ENCODE measurements around the gene PTPRG. TPM values are rescaled to one million over a fixed set of nuclear protein-coding genes. Genes with fewer than 3 reads are reported as not detected.
A peak's percentile ranks its signal among the peaks of the same experiment; 100 is the strongest.

Gene PTPRG
- total and polyA plus RNA-seq, 2 donors, result 22.7 to 95.3 TPM

DNA sequence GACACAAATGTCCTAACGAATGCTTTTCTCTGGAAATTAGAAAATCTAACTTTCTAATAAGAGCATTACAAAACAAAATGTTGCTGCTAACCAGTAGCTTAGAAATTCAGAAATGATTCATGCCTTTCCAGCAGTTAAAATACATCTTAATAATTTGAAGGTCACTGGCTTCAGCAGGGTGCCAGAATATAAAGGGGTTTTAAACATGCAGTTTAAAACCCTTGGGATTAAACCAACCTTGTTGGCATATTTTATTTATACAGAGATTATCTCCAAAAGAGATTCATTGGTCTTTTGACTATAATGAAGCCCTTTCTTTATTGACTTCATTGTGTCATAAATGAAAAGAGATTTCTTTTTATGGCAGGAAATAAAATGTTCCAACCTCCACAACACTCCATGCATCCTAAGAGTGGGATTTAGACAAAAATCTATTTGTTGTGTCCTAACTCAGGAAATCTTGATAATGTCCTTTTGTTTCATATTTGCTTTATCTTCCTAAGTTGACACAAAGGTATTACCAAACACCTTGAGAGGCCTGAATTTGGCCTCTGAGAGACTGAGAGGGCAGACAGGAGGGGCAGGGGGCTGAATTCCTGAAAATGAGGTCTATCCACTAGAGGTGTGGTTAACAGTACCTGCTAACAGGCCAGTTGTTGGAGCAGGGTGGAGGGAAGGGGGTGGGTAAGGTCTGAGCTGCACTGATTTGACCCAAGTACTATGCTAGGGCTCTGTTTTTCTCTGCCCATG lies 687.5 kb downstream of the PTPRG start:
- no peak overlapping the region for H3K27ac ChIP-seq (ENCODE audit: low read depth)
- DNase-seq (ENCODE audit: extremely low spot score), result no peak
- no peaks in the 10 kb centered on the region for H3K36me3 ChIP-seq (ENCODE audit: insufficient read depth)
- 93% methylated on average over 1 of the region's 1 CpG for WGBS
- no peaks in the 10 kb centered on the region for H3K4me1 ChIP-seq (ENCODE audit: insufficient read depth)
- no peak overlapping the region for H3K4me3 ChIP-seq (ENCODE audit: low read depth, low read length)

DNA sequence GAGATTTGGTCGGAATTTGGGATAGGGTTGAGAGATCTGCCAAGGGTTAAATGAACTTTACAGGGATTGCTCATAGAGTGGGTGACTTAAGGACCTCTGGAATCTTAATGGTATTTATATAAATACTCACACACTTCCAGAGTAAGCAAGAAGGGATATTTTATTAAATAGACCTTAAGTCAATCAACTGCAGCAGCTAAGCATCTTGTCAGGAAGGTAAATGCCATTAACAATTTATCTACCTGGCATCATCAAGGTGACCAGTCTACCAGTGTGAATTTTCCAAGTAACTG lies 688.1 kb downstream of the PTPRG start:
- H3K27ac ChIP-seq (ENCODE audit: low read depth), result no peak overlapping the region
- no peak for DNase-seq (ENCODE audit: extremely low spot score)
- WGBS, result 79% methylated on average over 1 of the region's 1 CpG
- H3K4me3 ChIP-seq (ENCODE audit: low read depth, low read length), result no peak overlapping the region
- no peaks in the 10 kb centered on the region for H3K4me1 ChIP-seq (ENCODE audit: insufficient read depth)
- no peaks in the 10 kb centered on the region for H3K36me3 ChIP-seq (ENCODE audit: insufficient read depth)

DNA sequence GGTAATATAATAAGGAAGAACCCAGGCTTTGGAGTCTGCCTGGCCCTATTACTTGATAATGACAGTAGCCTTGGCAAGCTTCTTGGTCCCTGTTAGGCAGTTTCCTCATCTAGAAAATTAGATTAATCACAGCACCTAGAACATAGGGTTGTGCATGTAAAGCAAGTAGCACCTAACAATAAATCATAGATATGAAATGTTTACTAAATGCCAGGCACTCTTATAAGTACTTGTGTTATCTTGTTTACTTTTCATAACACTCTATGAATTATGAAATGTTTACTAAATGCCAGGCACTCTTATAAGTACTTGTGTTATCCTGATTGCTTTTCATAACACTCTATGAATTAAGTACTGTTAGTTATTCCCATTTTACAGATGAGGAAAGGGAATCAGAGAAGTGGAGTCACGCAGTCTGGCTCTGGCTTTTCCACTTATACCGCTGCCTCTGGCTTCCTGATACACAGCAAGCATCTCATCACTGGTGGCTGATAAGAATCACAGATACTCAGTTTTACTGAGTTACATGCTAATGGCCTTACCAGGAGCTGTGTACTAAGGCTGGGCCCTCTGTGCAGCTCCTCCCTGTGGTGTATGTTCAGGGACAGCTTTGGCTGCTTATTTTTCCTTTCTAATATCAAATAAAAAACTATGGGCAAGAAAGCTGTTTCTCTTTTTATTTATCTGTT lies 688.6 kb downstream of the PTPRG start:
- no peak overlapping the region for H3K27ac ChIP-seq (ENCODE audit: low read depth)
- 97% methylated on average over 2 of the region's 2 CpGs for WGBS
- DNase-seq (ENCODE audit: extremely low spot score), result no peak
- no peak overlapping the region for H3K4me3 ChIP-seq (ENCODE audit: low read depth, low read length)
- H3K4me1 ChIP-seq (ENCODE audit: insufficient read depth), result no peaks in the 10 kb centered on the region
- no peaks in the 10 kb centered on the region for H3K36me3 ChIP-seq (ENCODE audit: insufficient read depth)

DNA sequence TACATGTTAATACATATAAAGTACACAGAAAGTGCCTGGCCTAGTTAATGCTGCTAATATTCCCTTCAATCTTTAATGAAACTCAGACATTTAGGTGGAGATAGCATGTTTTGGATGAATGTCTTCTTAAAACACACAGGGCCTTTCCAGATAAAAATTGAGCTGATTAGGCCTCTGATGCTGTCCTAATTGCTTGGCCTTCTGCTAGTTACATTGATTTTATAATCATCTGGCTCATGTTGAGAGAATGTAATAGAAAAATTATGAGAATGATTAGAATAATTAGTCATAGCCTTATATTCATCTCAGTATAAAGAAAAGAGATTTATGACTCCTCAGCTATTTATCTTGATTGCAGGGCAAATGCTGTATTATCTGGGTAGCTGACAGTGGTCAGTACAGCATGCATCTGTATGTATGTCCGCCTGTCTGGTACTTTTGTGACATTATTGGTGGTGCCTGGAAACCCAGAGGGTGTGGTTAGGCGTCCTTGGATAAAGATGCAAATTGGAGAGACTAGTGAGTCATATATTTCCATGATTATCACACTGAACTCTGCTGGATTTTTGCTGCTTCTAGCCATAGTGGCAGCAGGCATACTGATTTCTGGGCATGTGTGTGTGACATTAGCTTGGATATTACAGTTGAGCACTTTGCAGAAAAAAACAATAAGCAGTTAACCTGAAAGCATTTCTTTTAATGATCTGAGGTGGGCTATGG lies 691.2 kb downstream of the PTPRG start:
- no peak for DNase-seq (ENCODE audit: extremely low spot score)
- Histone ChIP-seq H3K4me1 (ENCODE audit: insufficient read depth) (no peaks in the 10 kb centered on the region), H3K4me3 (ENCODE audit: low read depth, low read length) (no peak overlapping the region), H3K36me3 (ENCODE audit: insufficient read depth) (peaks cover 1% of the 10 kb centered on the region), H3K27ac (ENCODE audit: low read depth) (no peak overlapping the region)
- 72% methylated on average over 2 of the region's 2 CpGs for WGBS

DNA sequence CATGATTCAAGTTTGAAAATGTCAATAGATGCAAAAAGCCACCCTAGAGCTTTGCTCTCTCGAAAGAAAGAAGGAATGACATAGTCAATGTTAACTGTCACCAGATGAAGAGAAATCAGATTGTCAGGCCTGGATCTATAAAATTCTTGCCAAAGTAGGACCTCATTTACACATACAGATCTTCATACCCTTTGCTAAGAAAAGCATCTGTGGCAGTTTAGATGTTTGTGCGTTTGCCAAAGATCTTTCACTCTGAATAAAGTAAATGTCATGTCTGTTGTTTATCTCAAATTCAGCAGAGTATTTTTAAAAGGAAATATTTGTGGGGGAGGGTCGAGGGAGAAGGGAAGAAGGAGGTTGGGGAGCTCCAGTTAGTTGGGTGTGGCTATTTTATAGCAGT lies 692.6 kb downstream of the PTPRG start:
- Histone ChIP-seq H3K27ac (ENCODE audit: low read depth) (no peak overlapping the region), H3K36me3 (ENCODE audit: insufficient read depth) (peaks cover 1% of the 10 kb centered on the region), H3K4me3 (ENCODE audit: low read depth, low read length) (no peak overlapping the region), H3K4me1 (ENCODE audit: insufficient read depth) (no peaks in the 10 kb centered on the region)
- DNase-seq (ENCODE audit: extremely low spot score), result no peak
- 66% methylated on average over 3 of the region's 3 CpGs for WGBS

DNA sequence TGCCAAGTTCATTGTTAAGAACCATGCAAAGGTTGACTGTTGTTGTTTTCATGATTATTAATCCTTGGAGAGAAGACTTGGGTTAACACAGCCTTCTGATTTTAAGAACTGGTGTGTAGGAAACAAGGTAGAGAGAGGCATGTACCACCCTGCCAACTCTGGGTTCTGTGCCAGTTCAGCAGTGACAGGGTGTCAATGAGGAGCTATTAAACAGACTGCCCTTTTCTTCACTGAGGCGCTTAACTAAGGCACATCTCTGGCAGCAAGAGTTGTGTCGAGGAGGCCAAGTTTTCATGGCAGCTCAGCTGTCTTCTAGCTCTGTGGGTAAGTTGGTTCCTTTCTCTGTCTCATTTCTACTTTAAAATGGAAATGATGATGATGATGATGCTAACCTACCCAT lies 694.4 kb downstream of the PTPRG start:
- Histone ChIP-seq H3K36me3 (ENCODE audit: insufficient read depth) (peaks cover 1% of the 10 kb centered on the region), H3K4me3 (ENCODE audit: low read depth, low read length) (no peak overlapping the region), H3K27ac (ENCODE audit: low read depth) (no peak overlapping the region), H3K4me1 (ENCODE audit: insufficient read depth) (no peaks in the 10 kb centered on the region)
- WGBS, result 86% methylated on average over 2 of the region's 2 CpGs
- DNase-seq (ENCODE audit: extremely low spot score), result no peak

DNA sequence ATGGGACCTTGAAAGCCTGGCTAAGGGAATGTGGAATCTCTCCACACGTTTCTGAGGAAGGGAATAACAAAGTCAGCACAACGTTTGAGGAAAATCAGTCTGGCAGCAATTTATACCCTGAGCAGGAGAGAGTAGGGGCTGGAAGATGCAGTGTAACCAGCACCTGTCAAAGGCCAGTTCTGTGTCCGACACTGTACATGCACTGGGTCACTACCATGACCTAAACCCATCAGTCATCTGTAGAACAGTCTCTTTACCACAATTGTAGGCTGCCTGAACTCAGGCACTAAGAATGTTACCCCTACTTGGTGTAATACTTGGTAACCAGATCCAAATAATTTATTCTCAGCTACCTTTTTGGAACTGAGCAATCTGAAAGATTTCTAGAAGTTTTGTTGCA lies 698.6 kb downstream of the PTPRG start:
- Histone ChIP-seq H3K4me1 (ENCODE audit: insufficient read depth) (no peaks in the 10 kb centered on the region), H3K36me3 (ENCODE audit: insufficient read depth) (peaks cover 4% of the 10 kb centered on the region), H3K27ac (ENCODE audit: low read depth) (no peak overlapping the region), H3K4me3 (ENCODE audit: low read depth, low read length) (no peak overlapping the region)
- DNase-seq (ENCODE audit: extremely low spot score), result no peak
- 72% methylated on average over 3 of the region's 3 CpGs for WGBS

DNA sequence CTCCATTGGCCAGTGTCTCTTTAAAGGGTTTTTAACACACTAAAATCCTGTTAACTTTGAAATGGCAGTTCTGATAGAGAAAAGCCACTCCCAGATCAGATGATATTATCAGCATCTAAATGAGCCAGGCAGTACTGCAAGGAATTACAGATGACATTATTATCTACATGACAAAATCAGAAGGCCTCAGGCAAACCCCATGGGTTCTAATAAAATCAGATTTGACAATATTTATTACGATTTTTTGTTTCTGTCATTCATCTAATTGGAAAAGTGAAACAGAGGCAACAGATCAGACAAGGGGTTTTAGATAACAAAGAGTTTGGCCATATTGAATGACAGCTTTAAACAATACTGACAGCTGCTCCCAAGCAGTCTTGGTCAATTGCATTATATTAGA lies 699.3 kb downstream of the PTPRG start:
- Histone ChIP-seq H3K4me3 (ENCODE audit: low read depth, low read length) (no peak overlapping the region), H3K36me3 (ENCODE audit: insufficient read depth) (peaks cover 3% of the 10 kb centered on the region), H3K27ac (ENCODE audit: low read depth) (no peak overlapping the region), H3K4me1 (ENCODE audit: insufficient read depth) (no peaks in the 10 kb centered on the region)
- no peak for DNase-seq (ENCODE audit: extremely low spot score)
- 79% methylated on average over 1 of the region's 1 CpG for WGBS

DNA sequence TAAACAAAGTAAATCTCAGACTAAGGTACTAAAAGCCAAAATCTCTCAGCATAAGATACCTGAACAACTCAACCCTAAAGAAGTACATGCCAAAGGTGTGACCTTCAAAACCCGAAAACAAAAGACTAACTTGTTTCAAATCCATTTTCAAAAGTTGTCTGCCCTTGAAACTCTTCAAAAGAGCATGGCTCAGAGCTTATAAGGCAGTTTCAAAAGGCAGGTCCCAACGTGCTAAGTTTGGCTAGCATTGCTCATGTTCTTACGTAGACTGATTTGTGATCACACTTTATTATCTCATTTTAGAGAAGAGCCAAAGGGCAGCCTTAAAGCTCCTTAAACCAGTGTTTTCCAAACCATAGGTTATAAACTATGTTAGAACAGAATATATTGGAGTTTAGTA lies 699.8 kb downstream of the PTPRG start:
- Histone ChIP-seq H3K36me3 (ENCODE audit: insufficient read depth) (peaks cover 3% of the 10 kb centered on the region), H3K27ac (ENCODE audit: low read depth) (no peak overlapping the region), H3K4me3 (ENCODE audit: low read depth, low read length) (no peak overlapping the region), H3K4me1 (ENCODE audit: insufficient read depth) (no peaks in the 10 kb centered on the region)
- DNase-seq (ENCODE audit: extremely low spot score), result peak; percentile 32
- 69% methylated on average over 3 of the region's 3 CpGs for WGBS

DNA sequence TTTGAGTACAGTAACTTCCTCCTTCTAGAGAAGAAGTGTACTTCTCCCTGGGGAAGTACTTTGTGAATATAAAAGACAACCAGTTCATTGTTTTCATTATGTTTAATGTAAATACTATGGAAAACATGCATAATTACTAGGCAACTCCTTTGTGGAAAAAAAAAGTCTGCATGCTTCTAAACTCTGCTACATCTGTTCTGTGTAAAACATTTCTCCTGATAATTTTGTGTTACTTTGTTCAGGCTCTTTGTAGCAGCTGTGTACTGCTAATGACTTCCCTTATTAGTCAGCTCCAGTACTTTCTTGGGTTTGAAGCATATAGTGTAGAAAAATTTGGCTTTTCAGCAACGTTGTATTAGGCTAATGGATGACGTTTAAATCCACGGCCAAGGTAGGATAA lies 700.4 kb downstream of the PTPRG start:
- DNase-seq (ENCODE audit: extremely low spot score), result no peak
- WGBS, result 80% methylated on average over 3 of the region's 3 CpGs
- no peak overlapping the region for H3K4me3 ChIP-seq (ENCODE audit: low read depth, low read length)
- no peaks in the 10 kb centered on the region for H3K4me1 ChIP-seq (ENCODE audit: insufficient read depth)
- H3K36me3 ChIP-seq (ENCODE audit: insufficient read depth), result peaks cover 3% of the 10 kb centered on the region
- H3K27ac ChIP-seq (ENCODE audit: low read depth), result no peak overlapping the region

DNA sequence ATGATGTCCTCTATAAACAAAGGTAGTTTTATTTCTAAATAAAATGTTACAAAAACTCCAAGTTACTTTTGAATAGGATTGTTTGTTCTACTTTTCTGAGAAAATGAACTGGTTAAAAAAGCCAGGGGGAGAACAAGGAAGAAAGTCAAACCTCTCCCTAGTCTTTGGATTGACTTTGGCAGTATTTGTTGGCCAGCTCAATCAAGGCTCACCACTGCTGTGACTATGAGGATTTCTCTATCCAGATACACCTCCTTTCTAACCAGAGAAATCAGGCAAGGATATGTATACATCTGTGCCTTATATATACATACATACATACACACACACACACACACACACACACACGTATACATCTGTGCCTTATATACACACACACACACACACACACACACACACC lies 704.2 kb downstream of the PTPRG start:
- H3K36me3 ChIP-seq (ENCODE audit: insufficient read depth), result peaks cover 3% of the 10 kb centered on the region
- H3K27ac ChIP-seq (ENCODE audit: low read depth), result no peak overlapping the region
- 62% methylated on average over 1 of the region's 1 CpG for WGBS
- no peak for DNase-seq (ENCODE audit: extremely low spot score)
- no peak overlapping the region for H3K4me3 ChIP-seq (ENCODE audit: low read depth, low read length)
- H3K4me1 ChIP-seq (ENCODE audit: insufficient read depth), result no peaks in the 10 kb centered on the region

DNA sequence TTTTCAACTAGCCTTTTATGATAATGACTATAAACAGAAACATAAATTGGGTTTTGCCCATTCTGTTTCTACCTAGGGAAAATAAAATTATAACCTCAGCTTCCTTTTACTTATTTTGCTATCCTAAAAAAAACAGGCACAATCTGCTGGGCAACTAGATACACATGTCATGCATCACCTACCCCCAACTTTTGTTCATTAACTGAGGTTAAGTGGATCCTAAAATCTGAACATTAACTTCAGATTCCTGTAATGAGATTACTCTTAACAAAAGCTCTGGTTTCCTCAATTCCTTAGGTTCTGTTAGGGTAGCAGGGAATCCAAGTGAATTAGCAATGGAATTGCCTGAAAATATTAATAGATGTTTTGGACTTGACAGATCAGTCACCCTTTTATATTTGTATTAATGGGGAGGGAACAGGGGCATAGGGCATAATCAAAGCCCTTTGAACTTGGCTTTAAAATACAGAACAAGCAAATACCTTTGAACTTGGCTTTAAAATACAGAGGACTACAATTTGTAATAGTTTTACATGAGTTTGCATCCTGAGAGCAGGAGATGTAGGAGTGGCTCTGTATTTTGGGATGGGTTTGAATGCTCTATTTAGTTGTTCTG lies 705.4 kb downstream of the PTPRG start:
- DNase-seq (ENCODE audit: extremely low spot score), result no peak
- no peak overlapping the region for H3K27ac ChIP-seq (ENCODE audit: low read depth)
- H3K4me3 ChIP-seq (ENCODE audit: low read depth, low read length), result no peak overlapping the region
- peaks cover 3% of the 10 kb centered on the region for H3K36me3 ChIP-seq (ENCODE audit: insufficient read depth)
- H3K4me1 ChIP-seq (ENCODE audit: insufficient read depth), result no peaks in the 10 kb centered on the region

DNA sequence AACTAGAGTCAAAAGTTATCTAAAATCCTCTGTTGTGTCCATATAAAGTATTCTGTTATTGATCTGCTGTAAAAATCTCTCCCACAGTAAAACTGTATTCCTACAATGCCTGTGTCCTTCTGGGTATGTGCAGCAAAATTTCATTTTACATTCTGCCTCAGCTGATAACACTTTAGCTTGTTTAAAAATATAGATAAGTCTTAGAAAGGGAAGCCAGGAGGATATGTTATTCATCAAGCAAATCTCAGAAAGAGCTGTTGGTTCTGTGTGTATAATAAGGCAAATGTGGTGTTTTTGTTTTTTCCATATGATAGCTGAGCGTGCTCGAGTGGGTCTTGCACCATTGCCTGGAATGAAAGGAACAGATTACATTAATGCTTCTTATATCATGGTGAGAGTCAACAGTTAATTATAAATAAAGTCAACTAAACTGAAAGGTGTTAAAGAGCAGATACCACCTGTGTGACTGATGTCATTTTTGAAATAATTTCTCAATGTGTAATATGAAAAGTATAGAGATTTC lies 715.3 kb downstream of the PTPRG start:
- H3K36me3 ChIP-seq (ENCODE audit: insufficient read depth), result peaks cover 1% of the 10 kb centered on the region
- WGBS, result 82% methylated on average over 2 of the region's 2 CpGs
- no peaks in the 10 kb centered on the region for H3K4me1 ChIP-seq (ENCODE audit: insufficient read depth)

DNA sequence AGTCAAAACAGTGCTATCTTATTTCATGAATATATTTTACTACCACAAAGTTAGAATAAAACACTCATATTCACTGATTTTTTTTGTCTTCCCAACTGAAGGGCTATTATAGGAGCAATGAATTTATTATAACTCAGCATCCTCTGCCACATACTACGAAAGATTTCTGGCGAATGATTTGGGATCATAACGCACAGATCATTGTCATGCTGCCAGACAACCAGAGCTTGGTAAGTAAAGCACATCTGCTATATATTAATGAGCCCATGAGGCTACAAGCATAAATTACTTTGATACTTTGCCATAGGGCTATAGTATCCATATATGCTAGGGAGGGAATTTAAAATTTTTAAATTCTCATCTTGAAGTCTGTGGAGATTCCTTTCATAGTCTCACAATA lies 716.1 kb downstream of the PTPRG start:
- H3K27ac ChIP-seq (ENCODE audit: low read depth), result no peak overlapping the region
- DNase-seq (ENCODE audit: extremely low spot score), result no peak
- H3K4me1 ChIP-seq (ENCODE audit: insufficient read depth), result no peaks in the 10 kb centered on the region
- peaks cover 1% of the 10 kb centered on the region for H3K36me3 ChIP-seq (ENCODE audit: insufficient read depth)
- H3K4me3 ChIP-seq (ENCODE audit: low read depth, low read length), result no peak overlapping the region
- 67% methylated on average over 3 of the region's 3 CpGs for WGBS

More for the DNA sequence above, 715.3 kb downstream of the PTPRG start:
- no peak for DNase-seq (ENCODE audit: extremely low spot score)
- Histone ChIP-seq H3K27ac (ENCODE audit: low read depth) (no peak overlapping the region), H3K4me3 (ENCODE audit: low read depth, low read length) (no peak overlapping the region)
